Esophagus squamous epithelium (tissue), 5 donors: ENCODE data around the gene TGFBR3L. TPM values are rescaled to one million over a fixed set of nuclear protein-coding genes. Genes with fewer than 3 reads are reported as not detected.

Source experiments
- DNase-seq: peaks from one replicate; lab custom pipeline; 2025; lab: John Stamatoyannopoulos, UW
- H3K27ac ChIP-seq, 4 donors: fragments of 200-600 bp; sonication (generic); one replicate each; pipeline ENCODE4 v1.5.1; 2016 to 2019; ENCODE audit warnings: mild to moderate bottlenecking in 1 of 4
- H3K27me3 ChIP-seq, 4 donors: fragments of 200-600 bp; sonication (generic); 1 replicate in 3 of 4; 2 replicates in 1 of 4; pipeline versions ENCODE4 v1.5.1 to v1.6.0; 2017 to 2021; ENCODE audit warnings: antibody characterized with exemption in 1 of 4
- H3K36me3 ChIP-seq, 3 donors: fragments of 200-600 bp; sonication (generic); one replicate each; pipeline ENCODE4 v1.5.1; 2016 to 2019
- H3K4me1 ChIP-seq, 3 donors: fragments of 200-600 bp; sonication (generic); one replicate each; pipeline ENCODE4 v1.5.1; 2017 to 2019
- H3K4me3 ChIP-seq, 4 donors: fragments of 200-600 bp; sonication (generic); 1 replicate in 3 of 4; 2 replicates in 1 of 4; pipeline ENCODE4 v1.5.1; 2016 to 2019; ENCODE audit warnings: mild to moderate bottlenecking in 2 of 4, moderate library complexity in 1 of 4
- H3K9me3 ChIP-seq, 3 donors: fragments of 200-600 bp; sonication (generic); one replicate each; pipeline ENCODE4 v1.5.1; 2016 to 2019
- CTCF ChIP-seq, 6 experiments: fragments of 450-650 bp in 4 of 6; fragments of 200-600 bp in 2 of 6; sonication (generic) in 2 of 6; IDR thresholded peaks; one replicate each; pipeline ENCODE4 v1.5.1; 2016 to 2019; ENCODE audit warnings: antibody characterized with exemption in 6 of 6, mild to moderate bottlenecking in 4 of 6, moderate library complexity in 4 of 6
- POLR2A ChIP-seq, 4 donors: fragments of 450-650 bp; IDR thresholded peaks; one replicate each; pipeline ENCODE4 v1.6.1; 2017; ENCODE audit warnings: antibody characterized with exemption in 4 of 4, mild to moderate bottlenecking in 4 of 4, moderate library complexity in 3 of 4
- WGBS, 2 donors: methylation state at CpG; one replicate each; pipeline ENCODE4 v1.1.5; 2018; 5-methylcytosine and 5-hydroxymethylcytosine counted together
- intact Hi-C: fragments of 100-400 bp; cut with DNase I; formaldehyde crosslinking; loops from one replicate; pipeline ENCODE4 v1.15.0; 2022
- total RNA-seq, 4 donors: library from RNA; depleted of rRNA; stranded (reverse); fragments of >200 nt; gene quantifications; one replicate each; pipeline ENCODE4 v1.1.0, GENCODE V29; 2016
- donor health status: DM: yes; HTN: yes; CAD: no.

The TGFBR3L gene
- total RNA-seq, 4 donors from 2014 or later = not detected

- H3K27me3 ChIP-seq = peaks cover 19 to 57% (median 24%) of the 10 kb centered on the region in 4 donors
Observed at GRCh38 chr19:7913652-7914051, 978 bp upstream of the TGFBR3L start.

GRCh38 chr19:7914099-7914498, 531 bp upstream of the TGFBR3L start:
- DNase-seq = no peak
- H3K4me3 ChIP-seq = no peak overlapping the region
- 52% methylated on average over 8 of the region's 12 CpGs; no CpG with 5 or more reads in 1 of the 2 donors for WGBS, 2 donors
- H3K27me3 ChIP-seq = peaks cover 19 to 61% (median 24%) of the 10 kb centered on the region in 4 donors
- H3K9me3 ChIP-seq = no peaks in the 10 kb centered on the region
- peaks cover 22 to 42% (median 26%) of the 10 kb centered on the region in 3 donors for H3K4me1 ChIP-seq
- TF ChIP-seq CTCF (IDR thresholded peaks at IDR 0.05) (no peak), POLR2A (IDR thresholded peaks at IDR 0.05) (no peak)
- peaks cover 30 to 48% (median 33%) of the 10 kb centered on the region in 3 donors for H3K36me3 ChIP-seq
- intact Hi-C loops = no loop called here
- H3K27ac ChIP-seq = no peak overlapping the region

More at GRCh38 chr19:7913652-7914051, 978 bp upstream of the TGFBR3L start:
- DNase-seq = no peak
- intact Hi-C loops = no loop called here
- Histone ChIP-seq H3K27ac (no peak overlapping the region), H3K4me1 (peaks cover 22 to 42% (median 22%) of the 10 kb centered on the region in 3 donors), H3K9me3 (no peaks in the 10 kb centered on the region), H3K36me3 (peaks cover 30 to 52% (median 33%) of the 10 kb centered on the region in 3 donors), H3K4me3 (no peak overlapping the region)
- no peak for TF ChIP-seq CTCF (IDR thresholded peaks at IDR 0.05)
- no peak for TF ChIP-seq POLR2A (IDR thresholded peaks at IDR 0.05)
- 82 to 87% methylated on average over 9 to 10 of the region's 10 CpGs for WGBS, 2 donors

- TF ChIP-seq CTCF (IDR thresholded peaks at IDR 0.05) (no peak), POLR2A (IDR thresholded peaks at IDR 0.05) (no peak)
- Histone ChIP-seq H3K27ac (no peak overlapping the region), H3K4me3 (peak overlapping the region in 1 of 4 donors; percentile 65), H3K9me3 (no peaks in the 10 kb centered on the region), H3K36me3 (peaks cover 24 to 34% (median 24%) of the 10 kb centered on the region in 3 donors), H3K4me1 (peaks cover 30 to 49% (median 31%) of the 10 kb centered on the region in 3 donors), H3K27me3 (peaks cover 19 to 64% (median 24%) of the 10 kb centered on the region in 4 donors)
- DNase-seq = no peak
- intact Hi-C loops = no loop called here
- whole genome bisulfite sequencing, 2 donors = 40 to 51% methylated on average over 12 to 14 of the region's 24 CpGs
Observed at GRCh38 chr19:7915250-7916102, 846 bp downstream of the TGFBR3L start.

- intact Hi-C loops = no loop called here
- Histone ChIP-seq H3K4me1 (peaks cover 34 to 55% (median 35%) of the 10 kb centered on the region in 3 donors), H3K27ac (peak overlapping the region in 2 of 4 donors; percentile 60 to 73), H3K9me3 (no peaks in the 10 kb centered on the region), H3K36me3 (peaks cover 15 to 25% (median 16%) of the 10 kb centered on the region in 3 donors), H3K4me3 (peak overlapping the region; percentile 12 to 65 (median 31)), H3K27me3 (peaks cover 19 to 64% (median 24%) of the 10 kb centered on the region in 4 donors)
- WGBS, 2 donors = 12% methylated on average over 3 of the region's 104 CpGs; no CpG with 5 or more reads in 1 of the 2 donors
- TF ChIP-seq CTCF (IDR thresholded peaks at IDR 0.05) = peak in 1 of 6 experiments; percentile 10
- TF ChIP-seq POLR2A (IDR thresholded peaks at IDR 0.05) = no peak
- DNase-seq = no peak
Observed at GRCh38 chr19:7916103-7916954, 1.7 kb downstream of the TGFBR3L start.
